Measurements from ENCODE around the gene CENPN.

GRCh38 chr16:81069063-81069462, 62.0 kb downstream of the CENPN start:
- TF ChIP-seq TSHZ2 (CRISPR knock-in tag; IDR thresholded peaks at IDR 0.05) (no peak), CREB5 (CRISPR knock-in tag; IDR thresholded peaks at IDR 0.05; ENCODE audit: low read depth) (no peak), GLIS3 (CRISPR knock-in tag; IDR thresholded peaks at IDR 0.05) (no peak), TCF4 (CRISPR knock-in tag; IDR thresholded peaks at IDR 0.05; ENCODE audit: borderline replicate concordance) (no peak), ZNF70 (CRISPR knock-in tag; IDR thresholded peaks at IDR 0.05) (no peak), PATZ1 (CRISPR knock-in tag; IDR thresholded peaks at IDR 0.05; ENCODE audit: borderline replicate concordance) (no peak), OSR1 (CRISPR knock-in tag; IDR thresholded peaks at IDR 0.05) (no peak), POU6F1 (CRISPR knock-in tag; IDR thresholded peaks at IDR 0.05; ENCODE audit: borderline replicate concordance, low read depth) (no peak)
